ENCODE data around the gene CACNA2D4. TPM values are rescaled to one million over a fixed set of nuclear protein-coding genes. Genes with fewer than 3 reads are reported as not detected.

The CACNA2D4 gene
- total and polyA plus RNA-seq, 2 of the 13 experiments (the other 11 are each of a cell fraction or from before 2014, with no cell fraction given), result 14.2 to 136 TPM

- DNase-seq (ENCODE audit: low spot score), result no peak
Observed at GRCh38 chr12:1881301-1881700, 37.2 kb downstream of the CACNA2D4 start.

GRCh38 chr12:1880876-1881275 lies 37.6 kb downstream of the CACNA2D4 start:
- no peaks in the 10 kb centered on the region for H3K36me3 ChIP-seq (replicated peaks in 1 of 2; ENCODE audit: control insufficient read depth in 1 of 2, insufficient read depth in 2 of 2, low read length in 2 of 2)
- H3K4me3 ChIP-seq (replicated peaks in 1 of 3; ENCODE audit: insufficient read depth in 1 of 3, low read depth in 2 of 3, low read length in 3 of 3), result no peak overlapping the region
- no peak overlapping the region for H3K9ac ChIP-seq (ENCODE audit: insufficient read depth, low read depth, low read length)
- no peaks in the 10 kb centered on the region for H3K9me3 ChIP-seq (ENCODE audit: low read length)
- no peak overlapping the region for H2AFZ ChIP-seq (ENCODE audit: low read length)
- ATAC-seq (peak; percentile 21; the same call in 2 of the 3 replicates), DNase-seq (ENCODE audit: low spot score) (no peak), FAIRE-seq (no peak)
- H3K4me1 ChIP-seq (ENCODE audit: insufficient read depth, low read length), result peaks cover 42% of the 10 kb centered on the region
- TF ChIP-seq ZNF773 (CRISPR knock-in tag; IDR thresholded peaks at IDR 0.05; ENCODE audit: borderline replicate concordance), result no peak
- TF ChIP-seq NFE2 (CRISPR knock-in tag; IDR thresholded peaks at IDR 0.05), result no peak
- TF ChIP-seq CAMTA2 (CRISPR knock-in tag; IDR thresholded peaks at IDR 0.05; ENCODE audit: borderline replicate concordance), result no peak
- no peak for TF ChIP-seq CHD4 (IDR thresholded peaks at IDR 0.05; ENCODE audit: borderline replicate concordance, low read length)
- TF ChIP-seq ZBTB42 (CRISPR knock-in tag; IDR thresholded peaks at IDR 0.05), result no peak
- TF ChIP-seq NFYC (CRISPR knock-in tag; IDR thresholded peaks at IDR 0.05), result no peak
- no peak for TF ChIP-seq E2F5 (CRISPR knock-in tag; conservative IDR thresholded peaks at IDR 0.05)
- in situ Hi-C loops (cut with HindIII; ENCODE audit: extremely low pct_ligation_motif_present, low pct_unique_long_range_greater_than_20kb), result no loop called here
- no peak overlapping the region for H3K27ac ChIP-seq (ENCODE audit: extremely low read length, insufficient read depth, low read length)
- ChIA-PET CTCF (ENCODE audit: low intra/inter-chr PET ratio, low total read pairs) (no interaction called here), POLR2A (no interaction called here)
- no peak overlapping the region for H3K4me2 ChIP-seq (ENCODE audit: low read depth, low read length)
- no peaks in the 10 kb centered on the region for H3K79me2 ChIP-seq (ENCODE audit: insufficient read depth, low read length)
- intact Hi-C loops (cut with micrococcal nuclease; ENCODE audit: unreplicated experiment), result no loop called here
- 63% methylated on average over 7 of the region's 7 CpGs for WGBS (ENCODE audit: low lambda C conversion rate)
- BruUV-seq (replicated peaks), result no TSS peak
- no peaks in the 10 kb centered on the region for H4K20me1 ChIP-seq (ENCODE audit: insufficient read depth, low read length)
- peaks cover 6 to 39% of the 10 kb centered on the region in 2 experiments for H3K27me3 ChIP-seq (ENCODE audit: control insufficient read depth in 1 of 2, insufficient read depth in 2 of 2, low read length in 2 of 2)

More at GRCh38 chr12:1881301-1881700, 37.2 kb downstream of the CACNA2D4 start:
- ChIA-PET POLR2A (no interaction called here), CTCF (ENCODE audit: low intra/inter-chr PET ratio, low total read pairs) (no interaction called here)
- Histone ChIP-seq H3K9ac (ENCODE audit: insufficient read depth, low read depth, low read length) (no peak overlapping the region), H3K27me3 (ENCODE audit: control insufficient read depth in 1 of 2, insufficient read depth in 2 of 2, low read length in 2 of 2) (peaks cover 6 to 40% of the 10 kb centered on the region in 2 experiments), H3K79me2 (ENCODE audit: insufficient read depth, low read length) (no peaks in the 10 kb centered on the region), H3K4me3 (replicated peaks in 1 of 3; ENCODE audit: insufficient read depth in 1 of 3, low read depth in 2 of 3, low read length in 3 of 3) (no peak overlapping the region), H3K4me1 (ENCODE audit: insufficient read depth, low read length) (peaks cover 46% of the 10 kb centered on the region), H3K27ac (ENCODE audit: extremely low read length, insufficient read depth, low read length) (no peak overlapping the region), H3K9me3 (ENCODE audit: low read length) (no peaks in the 10 kb centered on the region), H2AFZ (ENCODE audit: low read length) (no peak overlapping the region), H4K20me1 (ENCODE audit: insufficient read depth, low read length) (no peaks in the 10 kb centered on the region), H3K4me2 (ENCODE audit: low read depth, low read length) (no peak overlapping the region), H3K36me3 (replicated peaks in 1 of 2; ENCODE audit: control insufficient read depth in 1 of 2, insufficient read depth in 2 of 2, low read length in 2 of 2) (no peaks in the 10 kb centered on the region)
- no TSS peak for BruUV-seq (replicated peaks)
- in situ Hi-C loops (cut with HindIII; ENCODE audit: extremely low pct_ligation_motif_present, low pct_unique_long_range_greater_than_20kb) (no loop called here), intact Hi-C loops (cut with micrococcal nuclease; ENCODE audit: unreplicated experiment) (no loop called here)
- WGBS (ENCODE audit: low lambda C conversion rate), result 0% methylated on average over 2 of the region's 8 CpGs
- no peak for FAIRE-seq
- ATAC-seq, result no peak
- TF ChIP-seq ZNF30 (CRISPR knock-in tag; IDR thresholded peaks at IDR 0.05) (no peak), ATF7-NPFF (CRISPR knock-in tag; IDR thresholded peaks at IDR 0.05; ENCODE audit: low read depth) (no peak), GLMP (CRISPR knock-in tag; IDR thresholded peaks at IDR 0.05; ENCODE audit: borderline replicate concordance) (no peak), ZNF496 (CRISPR knock-in tag; IDR thresholded peaks at IDR 0.05; ENCODE audit: insufficient replicate concordance) (no peak)
